BE2C (cell line): ENCODE measurements around the gene SIN3A.

Experiments
- DNase-seq: peaks from one replicate; pipeline ENCODE4 v3.0.0-alpha.2; 2020
- H3K27me3 ChIP-seq: fragments of 250-450 bp; sonication (Bioruptor Pico); 2 replicates; pipeline ENCODE4 v1.5.1; 2020; ENCODE audit warnings: mild to moderate bottlenecking
- H3K36me3 ChIP-seq: fragments of 250-450 bp; sonication (Bioruptor Pico); 2 replicates; pipeline ENCODE4 v1.5.1; 2020; ENCODE audit warnings: mild to moderate bottlenecking
- H3K4me1 ChIP-seq: fragments of 250-450 bp; sonication (Bioruptor Pico); 2 replicates; pipeline ENCODE4 v1.5.1; 2020
- H3K4me3 ChIP-seq: 2 replicates; pipeline ENCODE4 v1.5.1; 2011; ENCODE audit warnings: low read depth, low read length
- H3K9me3 ChIP-seq: fragments of 250-450 bp; sonication (Bioruptor Pico); 2 replicates; pipeline ENCODE4 v1.5.1; 2020
- TF ChIP-seq, protein P1 (sequence below): IDR thresholded peaks from 2 replicates; pipeline ENCODE4 v1.5.1; 2012; ENCODE audit warnings: mild to moderate bottlenecking, low read depth, low read length

Gene SIN3A

DNA sequence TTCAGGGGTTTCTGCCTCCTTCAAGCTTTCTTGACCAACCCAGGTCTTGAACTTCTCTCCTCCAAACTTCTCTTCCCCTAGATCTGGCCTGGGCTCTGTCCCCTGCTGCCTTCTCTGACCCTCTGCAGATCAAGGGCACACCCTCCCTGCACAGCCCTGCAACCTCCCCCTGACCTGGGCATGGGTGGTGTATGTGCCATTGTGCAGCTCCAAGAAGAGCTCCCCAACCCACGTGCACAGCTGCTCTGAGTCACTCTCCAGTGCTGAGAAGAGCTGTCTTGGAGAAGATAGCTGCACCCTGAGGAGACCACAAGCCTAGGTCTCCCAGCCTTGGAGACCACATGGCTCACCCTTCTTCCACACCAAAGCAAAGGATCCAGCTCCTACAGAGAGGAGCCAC lies 91.1 kb downstream of the SIN3A start:
- DNase-seq: no peak
- H3K36me3 ChIP-seq: peaks cover 36% of the 10 kb centered on the region
- no peaks in the 10 kb centered on the region for H3K4me1 ChIP-seq
- no peak overlapping the region for H3K4me3 ChIP-seq
- no peaks in the 10 kb centered on the region for H3K27me3 ChIP-seq
- TF ChIP-seq, protein P1, sequence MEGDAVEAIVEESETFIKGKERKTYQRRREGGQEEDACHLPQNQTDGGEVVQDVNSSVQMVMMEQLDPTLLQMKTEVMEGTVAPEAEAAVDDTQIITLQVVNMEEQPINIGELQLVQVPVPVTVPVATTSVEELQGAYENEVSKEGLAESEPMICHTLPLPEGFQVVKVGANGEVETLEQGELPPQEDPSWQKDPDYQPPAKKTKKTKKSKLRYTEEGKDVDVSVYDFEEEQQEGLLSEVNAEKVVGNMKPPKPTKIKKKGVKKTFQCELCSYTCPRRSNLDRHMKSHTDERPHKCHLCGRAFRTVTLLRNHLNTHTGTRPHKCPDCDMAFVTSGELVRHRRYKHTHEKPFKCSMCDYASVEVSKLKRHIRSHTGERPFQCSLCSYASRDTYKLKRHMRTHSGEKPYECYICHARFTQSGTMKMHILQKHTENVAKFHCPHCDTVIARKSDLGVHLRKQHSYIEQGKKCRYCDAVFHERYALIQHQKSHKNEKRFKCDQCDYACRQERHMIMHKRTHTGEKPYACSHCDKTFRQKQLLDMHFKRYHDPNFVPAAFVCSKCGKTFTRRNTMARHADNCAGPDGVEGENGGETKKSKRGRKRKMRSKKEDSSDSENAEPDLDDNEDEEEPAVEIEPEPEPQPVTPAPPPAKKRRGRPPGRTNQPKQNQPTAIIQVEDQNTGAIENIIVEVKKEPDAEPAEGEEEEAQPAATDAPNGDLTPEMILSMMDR: no peak
- H3K9me3 ChIP-seq: no peaks in the 10 kb centered on the region

DNA sequence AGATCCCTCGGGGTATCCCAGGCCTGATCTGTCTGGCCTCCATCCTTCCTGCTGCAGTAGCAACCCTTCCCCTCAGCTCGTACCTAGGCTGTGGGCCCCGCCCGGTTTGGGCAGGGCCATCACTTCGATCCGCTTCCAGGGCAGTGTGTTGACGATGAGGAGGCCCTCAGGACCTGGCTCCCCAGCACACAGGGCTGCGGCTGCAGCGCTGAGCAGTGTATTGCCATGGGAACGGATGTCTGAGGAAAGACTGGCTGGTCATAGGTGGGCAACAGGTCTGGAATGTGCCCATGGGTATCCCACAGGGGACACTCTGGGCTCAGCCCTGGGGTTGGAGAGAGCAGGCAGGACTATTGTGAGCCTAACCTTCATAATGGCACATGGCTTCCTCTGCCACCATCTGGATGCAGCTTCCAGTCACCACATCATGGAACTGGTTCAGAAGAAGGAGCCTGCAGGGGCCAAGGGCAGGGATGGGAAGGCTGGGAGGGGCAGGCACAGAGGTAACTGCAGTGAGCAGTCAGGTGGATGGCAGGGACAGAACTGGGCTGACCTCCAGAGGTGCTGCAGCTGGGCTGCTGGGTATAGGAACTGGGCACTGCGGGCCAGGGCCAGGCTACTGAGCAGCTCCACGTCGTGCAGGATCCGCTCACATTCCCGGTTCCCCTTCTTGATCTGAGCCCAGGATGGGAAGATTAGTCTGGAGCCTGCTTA lies 91.8 kb downstream of the SIN3A start:
- TF ChIP-seq, protein P1: no peak
- Histone ChIP-seq H3K4me3 (no peak overlapping the region), H3K36me3 (peaks cover 33% of the 10 kb centered on the region), H3K27me3 (no peaks in the 10 kb centered on the region), H3K9me3 (no peaks in the 10 kb centered on the region), H3K4me1 (no peaks in the 10 kb centered on the region)
- DNase-seq: no peak

DNA sequence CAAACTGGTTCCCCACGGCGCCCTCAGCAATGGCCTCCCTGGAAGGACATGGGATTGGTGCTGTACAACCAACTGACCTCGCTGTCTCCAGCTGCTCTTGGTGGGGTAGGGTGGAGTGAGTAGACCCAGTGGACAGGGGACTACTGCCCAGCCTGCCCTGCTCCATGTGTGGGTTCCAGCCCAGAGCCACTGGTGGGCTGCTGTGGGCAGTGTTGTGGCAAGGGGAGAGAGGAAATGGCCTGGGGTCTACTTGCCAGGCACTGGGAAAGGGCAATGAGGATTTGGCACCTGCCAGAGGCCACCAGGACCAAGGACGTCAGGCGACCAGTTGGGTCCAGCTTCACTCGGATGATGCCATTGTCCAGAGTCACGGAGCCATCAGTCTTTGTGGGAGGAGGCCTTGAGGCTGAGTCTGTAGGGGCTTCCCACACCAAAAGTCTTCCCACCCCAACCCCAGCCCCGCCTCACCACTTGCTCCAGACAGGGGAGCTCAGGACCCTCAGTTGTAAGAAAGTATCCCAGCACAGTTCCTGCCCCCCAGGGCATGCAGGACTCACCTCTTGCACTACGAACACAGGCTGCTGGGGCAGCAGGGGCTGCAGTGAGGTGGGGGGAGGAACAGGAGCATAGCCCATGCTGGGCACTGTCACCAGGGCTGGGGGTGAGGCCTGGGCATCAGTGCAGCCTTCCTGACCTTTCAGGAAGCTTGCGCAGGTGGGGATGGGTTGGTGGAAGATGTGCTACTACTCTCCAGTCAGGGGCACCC lies 92.5 kb downstream of the SIN3A start:
- Histone ChIP-seq H3K36me3 (peaks cover 32% of the 10 kb centered on the region), H3K9me3 (no peaks in the 10 kb centered on the region), H3K4me1 (no peaks in the 10 kb centered on the region), H3K27me3 (no peaks in the 10 kb centered on the region), H3K4me3 (no peak overlapping the region)
- TF ChIP-seq, protein P1: no peak
- no peak for DNase-seq

- Histone ChIP-seq H3K36me3 (peaks cover 32% of the 10 kb centered on the region), H3K27me3 (no peaks in the 10 kb centered on the region), H3K4me3 (no peak overlapping the region), H3K9me3 (no peaks in the 10 kb centered on the region), H3K4me1 (no peaks in the 10 kb centered on the region)
- DNase-seq: no peak
- TF ChIP-seq, protein P1: no peak
Measured at GRCh38 chr15:75357976-75358673, 93.4 kb downstream of the SIN3A start.

DNA sequence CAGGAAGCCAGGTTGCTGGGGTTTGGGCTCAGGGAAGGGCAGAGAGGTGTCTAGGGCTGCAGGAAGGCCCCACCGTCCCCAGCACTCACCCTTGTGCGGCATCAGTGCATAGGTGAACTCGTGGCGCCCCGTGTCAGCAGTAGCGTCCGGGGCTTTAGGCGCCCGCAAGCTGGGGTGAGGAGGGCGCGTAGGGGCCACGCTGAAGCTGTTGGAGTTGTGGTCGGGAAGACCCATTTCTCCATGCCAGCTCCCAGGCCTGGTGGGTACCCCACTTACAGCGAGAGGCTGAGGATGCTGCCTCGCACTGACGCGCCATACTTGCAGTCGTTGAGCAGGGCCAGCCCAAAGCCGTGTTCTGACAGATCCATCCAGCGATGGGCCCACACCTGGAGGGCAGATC lies 95.0 kb downstream of the SIN3A start:
- no peaks in the 10 kb centered on the region for H3K4me1 ChIP-seq
- H3K4me3 ChIP-seq: no peak overlapping the region
- TF ChIP-seq, protein P1: no peak
- no peaks in the 10 kb centered on the region for H3K27me3 ChIP-seq
- DNase-seq: no peak
- no peaks in the 10 kb centered on the region for H3K9me3 ChIP-seq
- peaks cover 25% of the 10 kb centered on the region for H3K36me3 ChIP-seq
